Neural progenitor cell (in vitro differentiated cells): Measurements from ENCODE around the gene KCNMA1.

Experiments used
- EZH2phosphoT487 ChIP-seq: fragments of 200-600 bp; sonication (generic); IDR thresholded peaks from 2 replicates; pipeline ENCODE4 v1.6.1; 2017; ENCODE audit warnings: antibody characterized with exemption
- TF ChIP-seq, protein P1 (sequence below): fragments of 200-600 bp; sonication (generic); IDR thresholded peaks from 2 replicates; pipeline ENCODE4 v1.5.1; 2017; ENCODE audit warnings: antibody characterized with exemption, mild to moderate bottlenecking

DNA sequence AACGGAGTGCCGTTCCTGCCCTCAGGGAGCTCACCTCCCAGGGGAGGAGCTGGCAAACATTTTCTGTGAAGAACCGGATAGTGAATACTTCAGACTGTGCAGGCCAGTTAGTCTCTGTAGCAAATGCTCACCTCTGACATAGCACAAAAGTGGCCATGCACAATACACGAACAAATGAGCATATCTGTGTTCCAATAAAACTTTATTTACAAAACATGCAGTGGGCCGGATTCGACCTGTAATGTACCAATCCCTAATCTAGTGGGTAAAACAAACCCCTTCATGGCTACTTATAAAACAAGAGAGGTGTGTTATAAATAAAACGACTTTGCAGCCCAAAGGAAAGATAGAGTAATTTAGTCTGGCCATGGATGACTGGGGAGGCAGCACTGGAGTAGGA, 48.7 kb downstream of the KCNMA1 start:
- no peak for TF ChIP-seq EZH2phosphoT487
- TF ChIP-seq, protein P1, sequence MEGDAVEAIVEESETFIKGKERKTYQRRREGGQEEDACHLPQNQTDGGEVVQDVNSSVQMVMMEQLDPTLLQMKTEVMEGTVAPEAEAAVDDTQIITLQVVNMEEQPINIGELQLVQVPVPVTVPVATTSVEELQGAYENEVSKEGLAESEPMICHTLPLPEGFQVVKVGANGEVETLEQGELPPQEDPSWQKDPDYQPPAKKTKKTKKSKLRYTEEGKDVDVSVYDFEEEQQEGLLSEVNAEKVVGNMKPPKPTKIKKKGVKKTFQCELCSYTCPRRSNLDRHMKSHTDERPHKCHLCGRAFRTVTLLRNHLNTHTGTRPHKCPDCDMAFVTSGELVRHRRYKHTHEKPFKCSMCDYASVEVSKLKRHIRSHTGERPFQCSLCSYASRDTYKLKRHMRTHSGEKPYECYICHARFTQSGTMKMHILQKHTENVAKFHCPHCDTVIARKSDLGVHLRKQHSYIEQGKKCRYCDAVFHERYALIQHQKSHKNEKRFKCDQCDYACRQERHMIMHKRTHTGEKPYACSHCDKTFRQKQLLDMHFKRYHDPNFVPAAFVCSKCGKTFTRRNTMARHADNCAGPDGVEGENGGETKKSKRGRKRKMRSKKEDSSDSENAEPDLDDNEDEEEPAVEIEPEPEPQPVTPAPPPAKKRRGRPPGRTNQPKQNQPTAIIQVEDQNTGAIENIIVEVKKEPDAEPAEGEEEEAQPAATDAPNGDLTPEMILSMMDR, result no peak
